SK-N-SH (cell line): ENCODE data around the gene EVI5. TPM values are rescaled to one million over a fixed set of nuclear protein-coding genes. Genes with fewer than 3 reads are reported as not detected.

Source experiments
- CTCF ChIA-PET: fragments of 300-600, 350-600 bp; formaldehyde crosslinking; extraction: SDS; loops from one replicate; lab custom pipeline; 2021; lab: Yijun Ruan, JAX
- POLR2A ChIA-PET: fragments of 350-600 bp; sonication (Branson Sonifier 250); formaldehyde crosslinking; extraction: SDS; loops from one replicate; lab custom pipeline; 2020; ENCODE audit warnings: antibody characterized with exemption, inconsistent platforms; lab: Yijun Ruan, JAX
- DNase-seq: peaks from one replicate; pipeline ENCODE4 v3.0.0; 2012
- H2AFZ ChIP-seq: fragments of 200-600 bp; sonication (generic); 2 replicates; pipeline ENCODE4 v1.8.1; 2016; ENCODE audit warnings: antibody characterized with exemption, mild to moderate bottlenecking, low read depth
- H3F3A ChIP-seq: fragments of 200-600 bp; sonication (generic); replicated peaks from 2 replicates; pipeline ENCODE3; 2016; ENCODE audit warnings: antibody characterized with exemption, mild to moderate bottlenecking; ENCODE audit not compliant: insufficient read depth
- H3K27ac ChIP-seq, 2 experiments: fragments of 200-500 bp in 1 of 2; fragments of 200-600 bp in 1 of 2; sonication (Bioruptor generic) in 1 of 2; sonication (generic), shearing (Covaris generic) in 1 of 2; 2 replicates each; pipeline versions ENCODE4 v1.5.1 to v1.6.1; 2014 to 2016; ENCODE audit warnings: low read depth in 2 of 2, inconsistent platforms in 1 of 2, low read length in 1 of 2, mild to moderate bottlenecking in 1 of 2, mixed read lengths in 1 of 2
- H3K27me3 ChIP-seq: fragments of 200-600 bp; sonication (generic), shearing (Covaris generic); 2 replicates; pipeline ENCODE4 v1.6.1; 2016; ENCODE audit warnings: mixed run types; ENCODE audit not compliant: insufficient read depth
- H3K36me3 ChIP-seq, 2 experiments: fragments of 200-500 bp in 1 of 2; fragments of 200-600 bp in 1 of 2; sonication (Bioruptor generic) in 1 of 2; sonication (generic) in 1 of 2; replicated peaks in 1 of 2; 2 replicates each; pipeline versions ENCODE3 to v1.5.1; 2014 to 2016; ENCODE audit warnings: low read length in 1 of 2, mild to moderate bottlenecking in 1 of 2; ENCODE audit not compliant: insufficient read depth in 2 of 2, control insufficient read depth in 1 of 2
- H3K4me1 ChIP-seq, 2 experiments: fragments of 200-500 bp in 1 of 2; fragments of 200-600 bp in 1 of 2; sonication (Bioruptor generic) in 1 of 2; sonication (generic), shearing (Covaris generic) in 1 of 2; 2 replicates each; pipeline versions ENCODE4 v1.5.1 to v1.6.1; 2014 to 2016; ENCODE audit warnings: low read depth in 1 of 2, low read length in 1 of 2, mixed run types in 1 of 2; ENCODE audit not compliant: insufficient read depth in 2 of 2, control insufficient read depth in 1 of 2
- H3K4me2 ChIP-seq: fragments of 200-600 bp; sonication (generic), shearing (Covaris generic); 2 replicates; pipeline ENCODE4 v1.6.1; 2017; ENCODE audit warnings: mixed run types
- H3K4me3 ChIP-seq, 2 experiments: fragments of 200-500 bp in 1 of 2; fragments of 200-600 bp in 1 of 2; sonication (Bioruptor generic) in 1 of 2; sonication (generic), shearing (Covaris generic) in 1 of 2; 2 replicates each; pipeline versions ENCODE4 v1.5.1 to v1.8.1; 2014 to 2016; ENCODE audit warnings: low read depth in 2 of 2, inconsistent platforms in 1 of 2, low read length in 1 of 2, mild to moderate bottlenecking in 1 of 2, mixed read lengths in 1 of 2, moderate library complexity in 1 of 2
- H3K79me2 ChIP-seq: fragments of 200-600 bp; sonication (generic); 2 replicates; pipeline ENCODE4 v1.8.1; 2017; ENCODE audit warnings: mild to moderate bottlenecking; ENCODE audit not compliant: insufficient read depth
- H3K9ac ChIP-seq: fragments of 200-600 bp; sonication (generic); 2 replicates; pipeline ENCODE4 v1.6.1; 2017; ENCODE audit warnings: mixed run types
- H3K9me2 ChIP-seq: fragments of 200-600 bp; sonication (generic); 2 replicates; pipeline ENCODE4 v1.6.1; 2017; ENCODE audit warnings: mixed run types
- H3K9me3 ChIP-seq: fragments of 200-600 bp; sonication (generic); 2 replicates; pipeline ENCODE4 v1.6.1; 2017; ENCODE audit warnings: mixed run types, mild to moderate bottlenecking, moderate library complexity
- H4K20me1 ChIP-seq: fragments of 200-600 bp; sonication (generic); 2 replicates; pipeline ENCODE4 v1.6.1; 2017; ENCODE audit warnings: mild to moderate bottlenecking, mixed run types; ENCODE audit not compliant: insufficient read depth
- ELF1 ChIP-seq: IDR thresholded peaks from 2 replicates; pipeline ENCODE4 v1.4.0; 2012
- EZH2phosphoT487 ChIP-seq: fragments of 200-600 bp; sonication (generic); IDR thresholded peaks from 2 replicates; pipeline ENCODE4 v1.6.1; 2017; ENCODE audit warnings: low read depth, mixed run types, mild to moderate bottlenecking, antibody characterized with exemption, moderate library complexity, borderline replicate concordance
- GABPA ChIP-seq: IDR thresholded peaks from 2 replicates; pipeline ENCODE4 v1.4.0; 2012; ENCODE audit warnings: low read depth, mild to moderate bottlenecking
- MXI1 ChIP-seq: IDR thresholded peaks from 2 replicates; pipeline ENCODE4 v1.6.1; 2012; ENCODE audit warnings: mild to moderate bottlenecking, low read depth, low read length, improper control_type of control experiment
- NFIC ChIP-seq: IDR thresholded peaks from 2 replicates; pipeline ENCODE4 v1.4.0; 2012; ENCODE audit warnings: borderline replicate concordance
- POLR2AphosphoS5 ChIP-seq: IDR thresholded peaks from 2 replicates; pipeline ENCODE4 v1.6.1; 2012; ENCODE audit warnings: low read depth, low read length
- RAD21 ChIP-seq: IDR thresholded peaks from 2 replicates; pipeline ENCODE4 v1.6.1; 2012; ENCODE audit warnings: mild to moderate bottlenecking, low read length
- RCOR1 ChIP-seq: fragments of 150-350 bp; IDR thresholded peaks from 2 replicates; pipeline ENCODE4 v1.6.1; 2017; ENCODE audit warnings: antibody characterized with exemption, low read length
- SMC3 ChIP-seq: IDR thresholded peaks from 2 replicates; pipeline ENCODE4 v1.6.1; 2012; ENCODE audit warnings: low read depth, low read length, improper control_type of control experiment
- TAF1 ChIP-seq: IDR thresholded peaks from 2 replicates; pipeline ENCODE4 v1.6.1; 2012; ENCODE audit warnings: low read depth, mild to moderate bottlenecking, low read length, moderate library complexity, borderline replicate concordance
- YY1 ChIP-seq: IDR thresholded peaks from 2 replicates; pipeline ENCODE4 v1.4.0; 2012; ENCODE audit warnings: low read depth, mild to moderate bottlenecking
- ZBTB33 ChIP-seq: IDR thresholded peaks from 2 replicates; pipeline ENCODE4 v1.4.0; 2012; ENCODE audit warnings: low read depth, borderline replicate concordance
- WGBS: methylation state at CpG from one replicate; pipeline ENCODE4 v1.1.6; 2017; ENCODE audit warnings: low lambda C conversion rate; 5-methylcytosine and 5-hydroxymethylcytosine counted together
- polyA plus RNA-seq, 3 experiments: library from polyadenylated mRNA; depleted of rRNA; stranded (reverse); fragments of >200 nt; gene quantifications; 2 replicates each; pipeline ENCODE4 v1.2.3, GENCODE V29; 2012
- TF ChIP-seq, protein P1 (sequence below): fragments of 150-350 bp; IDR thresholded peaks from 2 replicates; pipeline ENCODE4 v1.6.1; 2017; ENCODE audit warnings: antibody characterized with exemption, low read length, low read depth, borderline replicate concordance
- TF ChIP-seq, protein P2 (sequence below): IDR thresholded peaks from 2 replicates; pipeline ENCODE4 v1.4.0; 2012; ENCODE audit warnings: low read depth, borderline replicate concordance

The EVI5 gene
- polyA plus RNA-seq, 1 of the 3 experiments (the other 2 are of a cell fraction) = 5.7 TPM

GRCh38 chr1:92790081-92790480 lies 5.2 kb upstream of the EVI5 start:
- Histone ChIP-seq H3K4me2 (no peak overlapping the region), H3K79me2 (no peaks in the 10 kb centered on the region), H3K27ac (no peak overlapping the region), H2AFZ (no peak overlapping the region), H3K27me3 (no peaks in the 10 kb centered on the region), H3K4me1 (peaks cover 0 to 3% of the 10 kb centered on the region in 2 experiments; a peak in 1 of 4 replicates), H3K9ac (no peak overlapping the region), H3K9me2 (no peaks in the 10 kb centered on the region), H3F3A (no peaks in the 10 kb centered on the region), H3K4me3 (no peak overlapping the region), H4K20me1 (no peaks in the 10 kb centered on the region), H3K9me3 (no peaks in the 10 kb centered on the region), H3K36me3 (no peaks in the 10 kb centered on the region)
- CTCF ChIA-PET = interaction anchor here (0.7 to 1.4 kb wide), 2 partner anchors 28 to 42 kb away, joined by 3 to 8 read pairs; partner anchors contain the start of gene RPL5
- POLR2A ChIA-PET = no interaction called here
- TF ChIP-seq, protein P1, sequence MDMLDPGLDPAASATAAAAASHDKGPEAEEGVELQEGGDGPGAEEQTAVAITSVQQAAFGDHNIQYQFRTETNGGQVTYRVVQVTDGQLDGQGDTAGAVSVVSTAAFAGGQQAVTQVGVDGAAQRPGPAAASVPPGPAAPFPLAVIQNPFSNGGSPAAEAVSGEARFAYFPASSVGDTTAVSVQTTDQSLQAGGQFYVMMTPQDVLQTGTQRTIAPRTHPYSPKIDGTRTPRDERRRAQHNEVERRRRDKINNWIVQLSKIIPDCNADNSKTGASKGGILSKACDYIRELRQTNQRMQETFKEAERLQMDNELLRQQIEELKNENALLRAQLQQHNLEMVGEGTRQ = no peak
- no peak for TF ChIP-seq EZH2phosphoT487
- TF ChIP-seq RAD21 = no peak
- TF ChIP-seq, protein P2, sequence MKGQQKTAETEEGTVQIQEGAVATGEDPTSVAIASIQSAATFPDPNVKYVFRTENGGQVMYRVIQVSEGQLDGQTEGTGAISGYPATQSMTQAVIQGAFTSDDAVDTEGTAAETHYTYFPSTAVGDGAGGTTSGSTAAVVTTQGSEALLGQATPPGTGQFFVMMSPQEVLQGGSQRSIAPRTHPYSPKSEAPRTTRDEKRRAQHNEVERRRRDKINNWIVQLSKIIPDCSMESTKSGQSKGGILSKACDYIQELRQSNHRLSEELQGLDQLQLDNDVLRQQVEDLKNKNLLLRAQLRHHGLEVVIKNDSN = no peak
- no peak for DNase-seq

DNA sequence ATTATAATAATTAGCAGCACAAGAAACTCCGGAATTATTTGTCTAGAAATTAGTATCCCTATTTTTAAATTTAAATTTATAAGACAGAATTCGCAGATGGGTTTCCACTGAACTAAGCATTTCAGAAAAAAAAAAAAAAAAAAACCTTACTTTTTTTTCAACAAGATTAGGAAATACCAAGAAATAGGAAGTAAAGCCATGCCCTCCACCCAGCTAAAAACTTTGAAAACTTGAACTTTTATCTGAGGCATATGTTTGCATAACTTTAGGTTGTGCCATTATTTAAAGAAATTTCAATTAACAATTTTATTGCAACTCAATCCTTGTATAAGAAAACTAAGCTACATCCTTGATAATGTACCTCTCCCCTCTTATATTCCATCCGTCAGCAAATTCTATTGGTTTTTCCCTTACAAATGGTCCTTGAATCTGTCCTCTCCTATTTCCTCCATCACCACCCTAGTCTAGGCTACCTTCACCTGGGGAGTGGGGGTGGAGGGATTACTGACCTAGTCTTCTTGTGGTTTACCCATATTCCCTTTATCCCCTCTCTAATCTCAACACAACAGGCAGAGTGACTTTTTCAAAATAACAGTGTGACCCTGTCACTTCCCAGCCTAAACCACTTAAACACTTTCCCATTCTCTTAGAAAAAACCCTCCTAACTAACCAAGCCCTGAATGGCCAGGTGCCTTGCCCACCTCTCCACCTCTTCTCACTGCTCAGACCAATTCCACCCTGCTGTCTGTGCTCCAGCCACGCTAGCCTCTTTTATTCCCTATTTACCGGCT lies 1.4 kb upstream of the EVI5 start:
- no peak overlapping the region for H3K4me3 ChIP-seq
- WGBS = 93% methylated on average over 5 of the region's 5 CpGs
- POLR2A ChIA-PET = no interaction called here
- CTCF ChIA-PET = interaction anchor here (0.6 to 3.8 kb wide), 2 partner anchors 45 to 662 kb away, joined by 3 to 18 read pairs; partner anchors contain the start of genes FNBP1L and RPL5
- no peaks in the 10 kb centered on the region for H4K20me1 ChIP-seq
- no peaks in the 10 kb centered on the region for H3K27me3 ChIP-seq
- peaks cover 30% of the 10 kb centered on the region for H3K79me2 ChIP-seq
- no peak overlapping the region for H3K4me2 ChIP-seq
- no peak overlapping the region for H3K9ac ChIP-seq
- H3K36me3 ChIP-seq = no peaks in the 10 kb centered on the region
- TF ChIP-seq RCOR1 (no peak), YY1 (no peak), SMC3 (no peak), MXI1 (no peak), POLR2AphosphoS5 (no peak), TAF1 (no peak), ELF1 (no peak), GABPA (no peak), ZBTB33 (no peak), NFIC (no peak)
- peaks cover 6% of the 10 kb centered on the region for H3F3A ChIP-seq
- no peak for DNase-seq
- H3K9me3 ChIP-seq = no peaks in the 10 kb centered on the region
- peaks cover 0 to 3% of the 10 kb centered on the region in 2 experiments; a peak in 1 of 4 replicates for H3K4me1 ChIP-seq
- H3K27ac ChIP-seq = no peak overlapping the region
- no peak overlapping the region for H2AFZ ChIP-seq
- H3K9me2 ChIP-seq = no peaks in the 10 kb centered on the region
